IMR-90 (cell line): ENCODE results near the gene UST.

Experiments
- CTCF ChIP-seq: conservative IDR thresholded peaks from 2 replicates; pipeline ENCODE4 v1.5.1; 2012; ENCODE audit warnings: mild to moderate bottlenecking, low read depth, low read length, improper control_type of control experiment
- POLR2A ChIP-seq: IDR thresholded peaks from 2 replicates; pipeline ENCODE4 v1.6.1; 2012; ENCODE audit warnings: mild to moderate bottlenecking, low read depth, low read length
- USF2 ChIP-seq: fragments of 150-350 bp; IDR thresholded peaks from 2 replicates; pipeline ENCODE4 v1.6.1; 2017; ENCODE audit warnings: mild to moderate bottlenecking, antibody characterized with exemption, low read length, low read depth

GRCh38 chr6:148814869-148815268 is 68.0 kb downstream of the UST start:
- TF ChIP-seq USF2 (no peak), CTCF (no peak), POLR2A (no peak)
